NCI-H2171 (cell line): ENCODE measurements around the gene CLN6.
"Not testable (repeated sequence)": the region's sequence is repeated elsewhere in the genome, so short reads cannot be mapped to it uniquely, and the experiment has no call there.

Source experiments
- DNase-seq: peaks from one replicate; lab custom pipeline; 2025; lab: John Stamatoyannopoulos, UW

The CLN6 gene

GRCh38 chr15:68256675-68257450 lies 27.3 kb upstream of the CLN6 start:
- DNase-seq: no peak

GRCh38 chr15:68252925-68253534 lies 23.5 kb upstream of the CLN6 start:
- DNase-seq: peak; percentile 53

GRCh38 chr15:68249058-68249713 lies 19.7 kb upstream of the CLN6 start:
- DNase-seq: no peak

GRCh38 chr15:68244235-68244634 lies 14.7 kb upstream of the CLN6 start:
- DNase-seq: no peak

GRCh38 chr15:68241088-68241935 lies 11.8 kb upstream of the CLN6 start:
- DNase-seq: no peak

GRCh38 chr15:68239025-68239424 lies 9.5 kb upstream of the CLN6 start:
- DNase-seq: no peak

- DNase-seq: no peak
Measured at GRCh38 chr15:68235022-68235421, 5.5 kb upstream of the CLN6 start.

GRCh38 chr15:68234520-68234919 lies 5.0 kb upstream of the CLN6 start:
- DNase-seq: not testable (repeated sequence)

GRCh38 chr15:68234060-68234459 lies 4.5 kb upstream of the CLN6 start:
- DNase-seq: no peak

GRCh38 chr15:68232937-68233336 lies 3.4 kb upstream of the CLN6 start:
- DNase-seq: no peak

GRCh38 chr15:68232449-68232848 lies 2.9 kb upstream of the CLN6 start:
- DNase-seq: no peak

- no peak for DNase-seq
Measured at GRCh38 chr15:68231102-68231818, 1.7 kb upstream of the CLN6 start.

- peak; percentile 13 for DNase-seq
Measured at GRCh38 chr15:68230157-68231100, 901 bp upstream of the CLN6 start.

- DNase-seq: no peak
Measured at GRCh38 chr15:68228971-68229385, 550 bp downstream of the CLN6 start.

- no peak for DNase-seq
Measured at GRCh38 chr15:68228143-68228970, 1.2 kb downstream of the CLN6 start.

GRCh38 chr15:68227643-68228142 lies 1.8 kb downstream of the CLN6 start:
- DNase-seq: no peak

- DNase-seq: not testable (repeated sequence)
Measured at GRCh38 chr15:68225442-68225841, 4.1 kb downstream of the CLN6 start.

- DNase-seq: peak; percentile 63
Measured at GRCh38 chr15:68224546-68225250, 4.8 kb downstream of the CLN6 start.

GRCh38 chr15:68224108-68224507 lies 5.4 kb downstream of the CLN6 start:
- no peak for DNase-seq
